Keratinocyte (primary cell): ENCODE measurements around the gene NPM1. TPM values are rescaled to one million over a fixed set of nuclear protein-coding genes. Genes with fewer than 3 reads are reported as not detected.
"Not testable (repeated sequence)": the region's sequence is repeated elsewhere in the genome, so short reads cannot be mapped to it uniquely, and the experiment has no call there.

ENCODE experiments used
- DNase-seq: peaks from one replicate; pipeline ENCODE4 v3.0.0-alpha.2; 2011; ENCODE audit warnings: low read depth, missing footprints, low spot score
- FAIRE-seq: peaks from 2 replicates; lab custom pipeline; 2011; peaks lifted over from hg19 to GRCh38; lab: Jason Lieb, UNC
- H2AFZ ChIP-seq: 2 replicates; pipeline ENCODE4 v1.6.0; 2012; ENCODE audit warnings: low read length, control low read depth, inconsistent platforms; ENCODE audit not compliant: control insufficient read depth
- H3K27ac ChIP-seq: 2 replicates; pipeline ENCODE4 v1.5.1; 2011; ENCODE audit warnings: low read length; ENCODE audit not compliant: control insufficient read depth, insufficient read depth
- H3K27me3 ChIP-seq: 3 replicates; pipeline ENCODE4 v1.6.0; 2011; ENCODE audit warnings: low read length; ENCODE audit not compliant: control insufficient read depth, insufficient read depth; ENCODE audit errors: extremely low read depth
- H3K36me3 ChIP-seq, 2 experiments: 2 replicates in 1 of 2; 3 replicates in 1 of 2; pipeline ENCODE4 v1.5.1; 2011; ENCODE audit warnings: low read length in 2 of 2, mild to moderate bottlenecking in 1 of 2; ENCODE audit not compliant: control insufficient read depth in 2 of 2, insufficient read depth in 2 of 2; ENCODE audit errors: extremely low read depth in 1 of 2
- H3K4me1 ChIP-seq: 3 replicates; pipeline ENCODE4 v1.5.1; 2011; ENCODE audit warnings: low read length; ENCODE audit not compliant: control insufficient read depth, insufficient read depth; ENCODE audit errors: extremely low read depth
- H3K4me2 ChIP-seq: 3 replicates; pipeline ENCODE4 v1.6.0; 2011; ENCODE audit warnings: low read depth, low read length; ENCODE audit not compliant: control insufficient read depth, insufficient read depth; ENCODE audit errors: extremely low read depth
- H3K4me3 ChIP-seq, 3 experiments: fragments of 200-600 bp in 1 of 3; sonication (generic) in 1 of 3; 2 replicates in 2 of 3; 3 replicates in 1 of 3; pipeline ENCODE4 v1.5.1; 2011 to 2016; ENCODE audit warnings: low read length in 3 of 3, mild to moderate bottlenecking in 3 of 3, control low read depth in 2 of 3, inconsistent platforms in 1 of 3, low read depth in 1 of 3, mixed read lengths in 1 of 3, mixed run types in 1 of 3, moderate library complexity in 1 of 3; ENCODE audit not compliant: control insufficient read depth in 2 of 3, insufficient read depth in 2 of 3; ENCODE audit errors: extremely low read depth in 1 of 3
- H3K79me2 ChIP-seq: 2 replicates; pipeline ENCODE4 v1.6.0; 2012; ENCODE audit warnings: low read length; ENCODE audit not compliant: control insufficient read depth, insufficient read depth
- H3K9ac ChIP-seq: 3 replicates; pipeline ENCODE4 v1.6.0; 2011; ENCODE audit warnings: low read length; ENCODE audit not compliant: control insufficient read depth, insufficient read depth; ENCODE audit errors: extremely low read depth
- H3K9me1 ChIP-seq: 3 replicates; pipeline ENCODE4 v1.6.0; 2011; ENCODE audit warnings: low read length; ENCODE audit not compliant: control insufficient read depth, insufficient read depth; ENCODE audit errors: extremely low read depth
- H3K9me3 ChIP-seq: 2 replicates; pipeline ENCODE4 v1.5.1; 2012; ENCODE audit warnings: low read depth, low read length; ENCODE audit not compliant: control insufficient read depth
- H4K20me1 ChIP-seq: 3 replicates; pipeline ENCODE4 v1.6.0; 2011; ENCODE audit warnings: low read length; ENCODE audit not compliant: control insufficient read depth, insufficient read depth; ENCODE audit errors: extremely low read depth
- CTCF ChIP-seq, 3 experiments: IDR thresholded peaks in 1 of 3; conservative IDR thresholded peaks in 1 of 3; optimal IDR thresholded peaks in 1 of 3; 2 replicates in 2 of 3; 3 replicates in 1 of 3; pipeline versions ENCODE3 to v1.5.1; 2011; ENCODE audit warnings: low read length in 3 of 3, mild to moderate bottlenecking in 3 of 3, moderate library complexity in 2 of 3, control low read depth in 1 of 3, inconsistent platforms in 1 of 3; ENCODE audit not compliant: insufficient read depth in 2 of 3; ENCODE audit errors: extremely low read depth in 1 of 3
- EZH2 ChIP-seq: IDR thresholded peaks from one replicate; pipeline ENCODE4 v1.6.1; 2012; ENCODE audit warnings: inconsistent platforms, mild to moderate bottlenecking, low read length, moderate library complexity
- dilution Hi-C: fragments of 300-500 bp; cut with MboI; formaldehyde crosslinking; loops from one replicate; pipeline ENCODE4 v1.7.0; 2020; ENCODE audit warnings: low sequenced_read_pairs; ENCODE audit not compliant: extremely low pct_ligation_motif_present
- polyA plus RNA-seq, 5 experiments: library from polyadenylated mRNA; depleted of rRNA in 3 of 5; stranded (reverse) in 3 of 5; stranded (forward) in 1 of 5; unstranded in 1 of 5; fragments of >200 nt; gene quantifications; 1 replicate in 1 of 5; 2 replicates in 3 of 5; 3 replicates in 1 of 5; pipeline versions ENCODE4 v1.2.1 to v1.2.3, GENCODE V29; 2011 to 2012; ENCODE audit warnings: missing spikeins in 2 of 5, low read depth in 1 of 5, low replicate concordance in 1 of 5

NPM1 gene
- polyA plus RNA-seq, 1 donor (not counting 4 experiments of a cell fraction or from before 2014, with no cell fraction given): 2,398 TPM

GRCh38 chr5:171379961-171380360, 7.7 kb upstream of the NPM1 start:
- Histone ChIP-seq H3K4me1 (no peaks in the 10 kb centered on the region), H3K9ac (no peak overlapping the region), H4K20me1 (no peaks in the 10 kb centered on the region), H3K27me3 (no peaks in the 10 kb centered on the region), H3K79me2 (no peaks in the 10 kb centered on the region), H3K4me2 (no peak overlapping the region), H3K27ac (no peak overlapping the region), H2AFZ (no peak overlapping the region), H3K9me1 (no peaks in the 10 kb centered on the region), H3K9me3 (no peaks in the 10 kb centered on the region), H3K36me3 (no peaks in the 10 kb centered on the region), H3K4me3 (no peak overlapping the region)
- TF ChIP-seq EZH2 (no peak), CTCF (optimal IDR thresholded peaks at IDR 0.05 in 1 of 3, IDR thresholded peaks at IDR 0.05 in 1 of 3, conservative IDR thresholded peaks at IDR 0.05 in 1 of 3; ENCODE audit: extremely low read depth in 1 of 3, insufficient read depth in 2 of 3, low read length in 3 of 3) (no peak)
- FAIRE-seq: no peak
- no peak for DNase-seq
- dilution Hi-C loops: no loop called here

- H3K4me1 ChIP-seq, H3K9me3 ChIP-seq, H2AFZ ChIP-seq, H3K27me3 ChIP-seq, H3K9ac ChIP-seq, DNase-seq, H3K27ac ChIP-seq, H3K36me3 ChIP-seq, H4K20me1 ChIP-seq, H3K4me2 ChIP-seq, H3K9me1 ChIP-seq, dilution Hi-C loops, H3K4me3 ChIP-seq, FAIRE-seq: not testable (repeated sequence)
- H3K79me2 ChIP-seq: peaks cover 17% of the 10 kb centered on the region
Observed at GRCh38 chr5:171384416-171384815, 3.2 kb upstream of the NPM1 start.

- H3K9me1 ChIP-seq: not testable (repeated sequence)
Observed at GRCh38 chr5:171384999-171385398, 2.6 kb upstream of the NPM1 start.

More at GRCh38 chr5:171384999-171385398, 2.6 kb upstream of the NPM1 start:
- H2AFZ ChIP-seq, dilution Hi-C loops, H3K9ac ChIP-seq, H3K27me3 ChIP-seq, H3K9me3 ChIP-seq, FAIRE-seq, H3K4me1 ChIP-seq, H3K27ac ChIP-seq, DNase-seq, H3K4me2 ChIP-seq, H3K4me3 ChIP-seq: not testable (repeated sequence)
- Histone ChIP-seq H3K79me2 (peaks cover 23% of the 10 kb centered on the region), H4K20me1 (peaks cover 14% of the 10 kb centered on the region), H3K36me3 (peaks cover 3 to 16% of the 10 kb centered on the region in 2 experiments)
